Central memory CD8-positive, alpha-beta T cell (primary cell): Measurements from ENCODE around the gene PYROXD2.
"Not testable (repeated sequence)": the region's sequence is repeated elsewhere in the genome, so short reads cannot be mapped to it uniquely, and the experiment has no call there.

Experiments used
- ATAC-seq: fragments of 150-1000 bp; cut with Tn5 transposase; replicated peaks from 2 replicates; pipeline ENCODE4 v1.10.0; 2022; ENCODE audit warnings: mild to moderate bottlenecking, moderate FRiP score, moderate number of reproducible peaks; ENCODE audit not compliant: poor library complexity, severe bottlenecking; ENCODE audit errors: extremely low read depth
- DNase-seq, 2 donors: peaks; one replicate each; pipeline ENCODE4 v3.0.0; 2021; ENCODE audit warnings: low spot score in 2 of 2
- H3K27ac Mint-ChIP-seq: one replicate; pipeline ENCODE4 v1.8.0; 2022; ENCODE audit warnings: low read depth, mild to moderate bottlenecking, moderate library complexity, mixed read lengths
- H3K27me3 Mint-ChIP-seq: one replicate; pipeline ENCODE4 v1.8.0; 2022; ENCODE audit warnings: mixed read lengths
- H3K36me3 Mint-ChIP-seq: one replicate; pipeline ENCODE4 v1.8.0; 2022; ENCODE audit warnings: mild to moderate bottlenecking, moderate library complexity, mixed read lengths; ENCODE audit not compliant: insufficient read depth
- H3K4me1 Mint-ChIP-seq: one replicate; pipeline ENCODE4 v1.8.0; 2022; ENCODE audit warnings: mixed read lengths
- H3K4me3 Mint-ChIP-seq: one replicate; pipeline ENCODE4 v1.8.0; 2022; ENCODE audit warnings: mild to moderate bottlenecking, moderate library complexity, mixed read lengths
- H3K9me3 Mint-ChIP-seq: one replicate; pipeline ENCODE4 v1.8.0; 2022; ENCODE audit warnings: mixed read lengths

Gene PYROXD2

DNA sequence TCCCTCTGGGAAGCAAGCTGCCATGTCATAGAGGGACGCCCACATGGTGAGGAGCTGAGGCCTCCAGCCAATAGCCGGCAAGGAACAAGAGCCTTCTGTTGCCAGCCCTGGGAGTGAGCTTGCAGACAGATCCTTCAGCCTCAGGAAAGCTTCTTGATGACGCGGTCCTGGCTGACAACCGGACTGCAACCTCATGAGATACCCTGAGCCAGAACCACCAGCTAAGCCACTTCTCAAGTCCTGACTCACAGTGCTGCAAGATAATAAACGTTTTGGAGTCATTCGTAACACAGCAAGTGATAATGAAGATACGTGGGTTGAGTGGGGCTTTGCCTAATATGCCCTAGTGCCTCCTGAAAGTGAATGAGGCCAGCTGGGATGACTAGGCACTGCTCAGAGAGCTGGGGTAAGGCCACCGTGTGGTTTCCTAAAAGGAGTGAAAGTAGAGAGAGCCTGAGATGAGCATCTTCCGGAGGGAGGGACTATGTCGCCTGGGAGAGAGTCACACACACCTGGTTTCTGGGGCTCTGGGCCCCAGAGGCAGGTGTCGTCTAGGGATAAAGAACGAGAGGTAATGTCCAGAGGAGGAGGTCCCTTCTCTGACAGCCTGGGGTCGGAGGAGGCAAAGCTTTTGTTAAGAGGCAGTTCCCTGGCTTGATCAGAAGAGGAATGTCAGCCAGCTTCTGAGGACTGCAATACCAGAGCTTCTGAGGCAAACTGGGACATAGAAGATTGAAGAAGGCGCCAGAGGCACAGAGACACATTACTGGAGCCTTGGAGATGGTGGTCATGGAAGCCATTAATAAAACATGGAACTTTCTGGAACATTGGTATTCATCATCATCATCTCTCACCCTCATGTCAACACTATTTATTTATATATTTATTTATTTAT is 53.6 kb downstream of the PYROXD2 start:
- no peak overlapping the region for H3K27ac Mint-ChIP-seq
- H3K4me3 Mint-ChIP-seq, result no peak overlapping the region
- H3K4me1 Mint-ChIP-seq, result peaks cover 7% of the 10 kb centered on the region
- no peaks in the 10 kb centered on the region for H3K9me3 Mint-ChIP-seq
- peaks cover 2% of the 10 kb centered on the region for H3K36me3 Mint-ChIP-seq
- DNase-seq (no peak), ATAC-seq (peak; percentile 28)
- H3K27me3 Mint-ChIP-seq, result no peaks in the 10 kb centered on the region

DNA sequence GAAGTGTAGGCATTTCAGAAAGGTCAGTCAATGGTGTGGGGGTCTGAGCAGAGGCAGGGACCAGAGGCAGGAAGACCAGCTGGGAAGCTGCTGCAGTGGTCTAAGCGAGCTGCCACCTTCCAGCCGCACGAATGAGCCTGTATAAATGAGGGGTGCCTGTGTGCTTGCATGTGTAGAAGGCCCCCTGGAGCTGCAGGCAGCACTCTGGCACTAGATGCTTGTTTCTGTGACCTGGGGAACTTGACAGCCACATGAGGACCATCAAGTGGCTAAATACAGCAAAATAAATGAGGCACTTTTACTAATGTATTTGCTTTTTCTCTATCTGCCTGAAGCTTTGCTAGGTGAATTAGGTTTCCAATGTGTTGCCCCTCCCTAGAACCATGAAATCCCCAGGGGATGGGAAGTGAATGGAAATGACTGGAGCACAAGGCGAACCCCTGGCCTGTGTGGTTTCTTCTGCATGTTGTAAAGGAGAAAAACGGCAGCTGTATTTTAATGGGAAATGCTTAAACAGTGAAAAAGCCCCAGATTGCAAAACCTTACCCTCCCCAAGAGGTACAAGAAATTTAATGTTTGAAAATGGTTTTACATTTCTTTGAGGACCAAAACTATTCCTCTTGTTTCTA is 57.7 kb downstream of the PYROXD2 start:
- H3K27me3 Mint-ChIP-seq, result peaks cover 36% of the 10 kb centered on the region
- H3K4me1 Mint-ChIP-seq, result peaks cover 7% of the 10 kb centered on the region
- no peak overlapping the region for H3K4me3 Mint-ChIP-seq
- H3K9me3 Mint-ChIP-seq, result no peaks in the 10 kb centered on the region
- H3K27ac Mint-ChIP-seq, result no peak overlapping the region
- DNase-seq (no peak), ATAC-seq (no peak)
- peaks cover 2% of the 10 kb centered on the region for H3K36me3 Mint-ChIP-seq

DNA sequence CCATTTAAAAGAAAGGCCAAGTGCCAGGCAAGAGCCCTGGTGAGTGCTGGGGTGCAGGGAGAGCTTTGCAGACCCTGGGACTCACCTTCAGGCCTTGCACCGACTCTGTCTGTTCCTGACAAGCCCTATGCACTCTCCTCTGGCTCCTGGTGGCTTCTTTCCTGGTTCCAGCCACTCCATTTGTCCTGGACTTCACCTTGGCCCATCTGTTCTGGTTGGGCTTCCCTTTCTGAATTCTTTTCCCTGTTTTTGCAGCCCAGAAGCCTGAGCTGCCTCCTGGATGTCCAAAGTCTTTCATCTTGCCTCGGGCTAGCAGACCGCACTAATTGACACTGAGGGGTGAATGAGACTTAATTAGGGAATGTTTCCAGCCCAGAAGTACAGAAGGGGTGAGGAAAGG is 60.5 kb downstream of the PYROXD2 start:
- Mint-ChIP-seq H3K4me1 (peaks cover 4% of the 10 kb centered on the region), H3K4me3 (no peak overlapping the region), H3K27me3 (peaks cover 56% of the 10 kb centered on the region)

DNA sequence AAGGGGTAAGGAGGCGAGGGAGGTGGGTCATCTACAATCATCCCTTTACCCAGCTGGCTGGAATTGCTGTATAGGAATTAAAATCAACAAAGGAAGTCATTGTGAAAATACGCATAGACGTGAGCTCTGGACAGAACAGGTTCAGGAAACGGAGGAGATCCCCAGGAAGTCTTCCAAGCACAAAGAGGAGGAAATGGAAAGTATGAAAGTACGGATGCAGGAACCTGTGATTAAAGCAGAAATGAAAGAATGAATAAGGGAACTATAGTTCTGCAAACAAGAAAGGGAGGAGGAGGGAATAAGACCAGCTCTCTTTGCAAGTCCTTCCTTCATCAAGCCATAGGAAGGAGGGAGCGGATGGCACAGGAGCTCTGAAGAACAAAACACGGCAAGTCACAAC is 61.8 kb downstream of the PYROXD2 start:
- Mint-ChIP-seq H3K4me1 (peaks cover 6% of the 10 kb centered on the region), H3K9me3 (no peaks in the 10 kb centered on the region), H3K36me3 (peaks cover 2% of the 10 kb centered on the region), H3K27ac (no peak overlapping the region), H3K4me3 (no peak overlapping the region), H3K27me3 (peaks cover 56% of the 10 kb centered on the region)
- DNase-seq (no peak), ATAC-seq (no peak)

More for the DNA sequence above, 60.5 kb downstream of the PYROXD2 start:
- Mint-ChIP-seq H3K9me3 (no peaks in the 10 kb centered on the region), H3K36me3 (peaks cover 2% of the 10 kb centered on the region), H3K27ac (no peak overlapping the region)
- ATAC-seq (no peak), DNase-seq (no peak)

DNA sequence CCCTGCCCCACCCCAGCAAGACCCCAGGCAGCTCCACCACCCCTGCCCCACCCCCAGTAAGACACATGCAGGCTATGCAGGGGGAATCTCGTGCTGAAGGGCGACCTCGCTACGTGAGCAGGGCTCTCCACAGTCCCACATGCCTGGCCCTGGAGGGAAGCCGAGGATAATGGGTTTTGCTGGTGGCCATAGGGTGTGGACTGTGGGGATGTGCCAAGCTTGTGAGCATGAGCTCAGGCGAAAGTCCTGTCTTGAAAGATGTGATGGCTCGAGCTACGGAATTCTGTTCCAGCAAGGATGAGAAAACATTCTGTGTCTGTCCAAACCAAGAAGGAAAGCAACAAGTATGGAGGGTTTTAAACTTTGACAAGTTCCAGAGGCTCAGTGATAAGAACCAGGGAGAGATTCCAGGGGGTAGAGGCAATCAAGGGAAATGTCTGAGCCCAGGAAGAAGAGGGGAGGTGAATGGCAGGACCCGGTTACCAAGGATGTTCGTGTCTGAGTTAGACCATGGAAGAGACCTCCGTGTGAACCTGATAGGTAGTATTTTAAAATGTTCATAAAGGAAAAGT is 63.1 kb downstream of the PYROXD2 start:
- Mint-ChIP-seq H3K4me3 (no peak overlapping the region), H3K27ac (no peak overlapping the region), H3K4me1 (peaks cover 6% of the 10 kb centered on the region), H3K36me3 (no peaks in the 10 kb centered on the region), H3K9me3 (peaks cover 5% of the 10 kb centered on the region), H3K27me3 (peaks cover 56% of the 10 kb centered on the region)
- DNase-seq, result no peak
- no peak for ATAC-seq

DNA sequence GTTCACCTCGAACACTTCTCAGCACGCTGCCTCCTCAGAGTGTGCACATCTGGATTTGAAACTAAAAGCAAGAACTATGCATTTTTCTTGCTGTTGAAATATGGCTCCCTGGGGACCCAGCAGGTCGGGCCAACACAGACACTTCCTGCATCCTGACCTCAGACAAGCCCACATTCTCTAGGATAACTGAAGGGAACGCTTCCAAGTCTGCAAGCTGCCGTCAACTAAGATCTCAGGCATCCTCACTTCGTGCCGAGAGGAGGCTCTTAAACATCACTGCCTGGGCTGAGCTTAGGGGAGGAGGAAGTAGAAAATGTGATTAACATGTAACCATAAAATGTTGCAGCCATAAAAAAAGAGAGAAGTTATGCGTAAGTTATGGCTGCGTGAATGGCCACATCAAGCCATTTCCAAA is 65.5 kb downstream of the PYROXD2 start:
- Mint-ChIP-seq H3K4me3 (no peak overlapping the region), H3K27ac (no peak overlapping the region)

DNA sequence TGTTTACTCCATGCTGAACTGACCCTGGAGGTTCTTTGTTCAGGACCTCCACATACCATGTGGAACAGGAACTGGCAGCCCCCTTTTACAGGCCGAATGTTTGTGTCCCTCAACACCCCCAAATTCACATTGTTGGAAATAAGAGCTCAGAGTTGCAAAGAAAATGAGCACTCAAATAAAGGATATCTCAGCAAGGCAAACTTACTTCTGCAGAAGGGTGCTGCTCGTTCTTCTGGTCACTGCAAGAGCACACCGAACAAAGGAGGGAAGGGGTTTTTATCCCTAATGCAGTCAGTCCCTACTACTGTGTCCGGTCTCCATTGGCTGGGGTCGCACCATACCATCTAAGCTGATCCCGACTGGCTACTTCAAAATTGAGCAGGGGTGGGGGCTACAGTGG is 68.1 kb downstream of the PYROXD2 start:
- peaks cover 2% of the 10 kb centered on the region for H3K36me3 Mint-ChIP-seq

More for the DNA sequence above, 65.5 kb downstream of the PYROXD2 start:
- no peak for DNase-seq
- Mint-ChIP-seq H3K4me1 (peaks cover 6% of the 10 kb centered on the region), H3K27me3 (peaks cover 50% of the 10 kb centered on the region), H3K36me3 (no peaks in the 10 kb centered on the region), H3K9me3 (peaks cover 15% of the 10 kb centered on the region)
- peak; percentile 6 for ATAC-seq

DNA sequence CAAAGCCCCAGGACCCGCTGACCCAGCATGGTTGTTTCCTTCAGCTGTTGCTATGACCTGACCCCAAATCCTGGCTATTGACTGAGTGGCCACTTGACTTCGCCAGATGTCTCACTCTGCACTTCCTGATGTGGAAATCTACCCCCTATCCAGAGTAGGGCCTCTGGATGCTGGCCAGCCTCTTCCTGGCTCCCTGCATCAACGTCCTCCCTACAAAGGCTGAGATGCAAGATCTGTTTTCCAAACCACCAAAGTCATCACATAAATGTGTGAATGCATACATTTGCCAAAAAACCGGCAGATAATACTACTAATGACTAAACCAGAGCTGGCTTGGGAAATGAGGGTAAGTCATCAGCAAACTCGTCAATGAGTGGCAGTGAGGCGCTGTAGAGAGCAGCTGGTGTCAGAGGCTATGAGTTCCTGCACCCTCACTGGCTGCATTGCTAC is 70.4 kb downstream of the PYROXD2 start:
- Mint-ChIP-seq H3K36me3 (peaks cover 2% of the 10 kb centered on the region), H3K4me3 (no peak overlapping the region), H3K27me3 (peaks cover 14% of the 10 kb centered on the region), H3K4me1 (peaks cover 16% of the 10 kb centered on the region), H3K9me3 (peaks cover 15% of the 10 kb centered on the region), H3K27ac (no peak overlapping the region)
- ATAC-seq, result no peak
- DNase-seq, result no peak

More for the DNA sequence above, 68.1 kb downstream of the PYROXD2 start:
- no peak for ATAC-seq
- H3K27ac Mint-ChIP-seq, result no peak overlapping the region
- DNase-seq, result no peak
- peaks cover 15% of the 10 kb centered on the region for H3K9me3 Mint-ChIP-seq
- H3K4me3 Mint-ChIP-seq, result no peak overlapping the region
- H3K27me3 Mint-ChIP-seq, result peaks cover 30% of the 10 kb centered on the region
- peaks cover 6% of the 10 kb centered on the region for H3K4me1 Mint-ChIP-seq

DNA sequence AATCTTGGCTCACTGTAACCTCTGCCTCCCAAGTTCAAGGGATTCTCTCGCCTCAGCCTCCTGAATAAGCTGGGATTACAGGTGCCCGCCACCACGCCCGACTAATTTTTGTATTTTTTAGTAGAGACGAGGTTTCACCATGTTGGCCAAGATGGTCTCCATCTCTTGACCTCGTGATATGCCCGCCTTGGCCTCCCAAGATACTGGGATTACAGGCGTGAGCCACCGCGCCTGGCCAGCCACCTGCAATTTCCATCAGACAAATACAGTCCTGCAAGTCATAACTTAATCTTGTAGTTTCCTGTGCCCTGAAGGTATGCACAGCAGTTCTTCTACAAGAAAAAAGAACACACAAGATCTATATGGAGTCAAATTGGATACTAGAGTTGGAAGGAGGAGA is 73.3 kb downstream of the PYROXD2 start:
- H3K4me3 Mint-ChIP-seq, H3K27ac Mint-ChIP-seq, DNase-seq, H3K36me3 Mint-ChIP-seq, ATAC-seq, H3K9me3 Mint-ChIP-seq: not testable (repeated sequence)
- Mint-ChIP-seq H3K4me1 (peaks cover 22% of the 10 kb centered on the region), H3K27me3 (peaks cover 14% of the 10 kb centered on the region)

DNA sequence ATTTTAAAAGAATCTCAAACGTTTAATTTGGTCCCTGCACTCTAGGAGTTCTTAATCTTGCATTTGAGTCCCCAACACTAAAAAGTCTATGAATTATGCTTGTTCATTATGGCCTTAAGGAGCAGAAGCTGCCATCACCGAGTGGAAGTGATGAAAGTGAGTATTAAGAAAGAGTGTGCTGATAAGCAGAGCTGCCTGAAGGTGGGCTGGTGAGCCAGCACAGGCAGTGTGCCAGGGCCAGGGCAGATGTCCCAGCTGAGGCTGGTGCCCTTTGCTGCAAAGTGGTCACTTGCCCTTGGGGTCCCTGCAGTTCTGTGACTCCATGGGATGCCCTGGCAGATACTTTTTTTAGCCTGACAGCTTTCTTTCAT is 74.1 kb downstream of the PYROXD2 start:
- DNase-seq, result no peak
- Mint-ChIP-seq H3K9me3 (peaks cover under 1% of the 10 kb centered on the region), H3K27me3 (peaks cover 14% of the 10 kb centered on the region), H3K27ac (peak overlapping the region; percentile 38), H3K4me1 (peaks cover 22% of the 10 kb centered on the region), H3K4me3 (peak overlapping the region; percentile 61), H3K36me3 (peaks cover 2% of the 10 kb centered on the region)
- ATAC-seq, result no peak

DNA sequence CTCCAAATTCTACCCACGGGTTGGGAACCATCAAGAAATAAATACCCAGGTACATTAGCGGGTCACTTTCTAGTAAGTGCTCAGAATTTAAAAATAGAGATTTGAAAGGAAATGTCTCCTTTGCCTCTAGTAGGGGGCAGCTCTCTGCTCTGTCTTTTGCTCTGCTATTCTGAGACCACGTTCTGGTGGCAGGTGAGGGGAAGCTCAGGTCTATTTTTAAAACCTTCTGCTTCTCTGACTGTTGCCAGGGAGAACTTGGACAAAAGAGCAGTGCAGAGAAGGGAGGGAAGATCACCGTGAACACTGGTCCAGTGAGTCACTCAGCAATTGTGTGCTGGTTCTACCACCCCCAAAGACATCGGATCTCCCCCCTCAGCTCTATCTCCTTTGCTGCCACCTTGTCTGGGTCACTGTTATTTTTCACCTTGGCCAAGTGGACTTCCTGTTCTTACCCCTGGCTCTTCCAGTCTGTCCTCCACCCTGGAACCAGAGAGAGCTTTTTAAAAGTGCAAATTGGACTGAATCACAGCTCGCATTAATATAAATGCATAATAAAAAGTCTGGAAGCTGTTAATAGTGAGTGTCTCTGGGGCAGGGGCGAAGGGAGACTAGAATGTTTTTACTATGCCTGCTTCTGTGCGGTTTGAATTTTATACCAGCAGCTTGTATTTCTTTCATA is 74.6 kb downstream of the PYROXD2 start:
- Mint-ChIP-seq H3K27me3 (peaks cover 14% of the 10 kb centered on the region), H3K36me3 (peaks cover 2% of the 10 kb centered on the region), H3K9me3 (no peaks in the 10 kb centered on the region), H3K4me3 (peak overlapping the region; percentile 61), H3K4me1 (peaks cover 22% of the 10 kb centered on the region), H3K27ac (peak overlapping the region; percentile 38)
- ATAC-seq (peak; percentile 21), DNase-seq (no peak)

DNA sequence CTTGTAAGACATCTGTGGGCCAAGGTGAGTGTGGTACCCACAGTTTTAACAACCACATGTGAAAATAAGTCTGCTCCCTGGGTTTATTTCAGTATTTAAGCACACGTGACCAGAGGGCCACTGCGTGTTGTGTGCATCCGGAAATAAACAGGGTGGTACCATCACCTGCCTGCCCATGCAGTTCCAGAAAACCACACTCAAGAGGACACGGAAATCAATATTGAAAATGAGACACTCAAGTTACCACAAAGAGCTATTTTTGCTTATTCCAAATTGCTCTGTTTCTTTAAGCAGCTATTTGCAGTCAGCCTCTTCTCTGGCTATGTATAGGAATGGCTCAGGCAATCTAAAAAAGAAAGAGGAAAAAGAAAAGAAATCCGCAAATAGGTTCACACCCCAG is 75.2 kb downstream of the PYROXD2 start:
- H3K4me3 Mint-ChIP-seq, result peak overlapping the region; percentile 61
- ATAC-seq (peak; percentile 84), DNase-seq (peak in 1 of 2 donors; percentile 27)
- peaks cover 2% of the 10 kb centered on the region for H3K36me3 Mint-ChIP-seq
- no peaks in the 10 kb centered on the region for H3K9me3 Mint-ChIP-seq
- H3K27ac Mint-ChIP-seq, result peak overlapping the region; percentile 38
- H3K4me1 Mint-ChIP-seq, result peaks cover 22% of the 10 kb centered on the region
- H3K27me3 Mint-ChIP-seq, result peaks cover 10% of the 10 kb centered on the region
